ENCODE results near the gene WFDC5.

WFDC5 gene

GRCh38 chr20:45115829-45116228 lies 855 bp upstream of the WFDC5 start:
- Histone ChIP-seq H3K4me3 (ENCODE audit: insufficient read depth in 1 of 2, low read depth in 1 of 2, low read length in 2 of 2) (no peak overlapping the region), H3K36me3 (ENCODE audit: control insufficient read depth in 1 of 2, insufficient read depth in 2 of 2, low read depth in 1 of 2, low read length in 2 of 2) (no peaks in the 10 kb centered on the region), H3K23ac (ENCODE audit: low read length in 2 of 2) (no peak overlapping the region), H3K14ac (ENCODE audit: low read length in 2 of 2) (no peak overlapping the region), H3K79me1 (replicated peaks; ENCODE audit: low read length, poor library complexity, severe bottlenecking) (no peaks in the 10 kb centered on the region), H2BK15ac (ENCODE audit: low read depth, poor library complexity, severe bottlenecking) (no peak overlapping the region), H2AK5ac (ENCODE audit: low read length, severe bottlenecking) (no peak overlapping the region), H2BK5ac (ENCODE audit: low read depth, low read length, poor library complexity, severe bottlenecking) (no peak overlapping the region), H3K27ac (ENCODE audit: low read length, poor library complexity, severe bottlenecking) (no peak overlapping the region), H4K8ac (ENCODE audit: low read length) (no peak overlapping the region), H3K9me3 (ENCODE audit: control insufficient read depth, low read length) (no peaks in the 10 kb centered on the region), H4K91ac (ENCODE audit: low read length) (no peak overlapping the region), H2BK12ac (ENCODE audit: low read length in 2 of 2) (no peak overlapping the region), H3K18ac (ENCODE audit: low read depth in 1 of 2, low read length in 2 of 2) (no peak overlapping the region), H3K27me3 (ENCODE audit: control insufficient read depth in 1 of 2, insufficient read depth in 1 of 2, low read length in 2 of 2) (peaks cover 32 to 63% of the 10 kb centered on the region in 2 experiments), H2AFZ (ENCODE audit: low read depth, low read length) (no peak overlapping the region), H3K4ac (ENCODE audit: low read depth in 1 of 2, low read length in 2 of 2) (no peak overlapping the region), H3K9ac (ENCODE audit: low read length) (no peak overlapping the region), H3K4me2 (ENCODE audit: low read length, poor library complexity, severe bottlenecking) (no peak overlapping the region), H2BK120ac (ENCODE audit: low read depth, low read length) (no peak overlapping the region), H3K4me1 (ENCODE audit: control insufficient read depth, insufficient read depth, low read depth, low read length) (peaks cover 2% of the 10 kb centered on the region)
- WGBS = no CpG with 5 or more reads among the region's 4 CpGs
- no peak for DNase-seq

GRCh38 chr20:45115386-45115774 lies 406 bp upstream of the WFDC5 start:
- H3K14ac ChIP-seq (ENCODE audit: low read length in 2 of 2) = no peak overlapping the region
- WGBS = 73% methylated on average over 3 of the region's 3 CpGs
- no peak for DNase-seq
- H3K4ac ChIP-seq (ENCODE audit: low read depth in 1 of 2, low read length in 2 of 2) = no peak overlapping the region
- no peak overlapping the region for H2BK12ac ChIP-seq (ENCODE audit: low read length in 2 of 2)
- no peak overlapping the region for H4K91ac ChIP-seq (ENCODE audit: low read length)
- H2AFZ ChIP-seq (ENCODE audit: low read depth, low read length) = no peak overlapping the region
- H3K9ac ChIP-seq (ENCODE audit: low read length) = no peak overlapping the region
- H3K36me3 ChIP-seq (ENCODE audit: control insufficient read depth in 1 of 2, insufficient read depth in 2 of 2, low read depth in 1 of 2, low read length in 2 of 2) = no peaks in the 10 kb centered on the region
- H3K4me3 ChIP-seq (ENCODE audit: insufficient read depth in 1 of 2, low read depth in 1 of 2, low read length in 2 of 2) = no peak overlapping the region
- no peaks in the 10 kb centered on the region for H3K79me1 ChIP-seq (replicated peaks; ENCODE audit: low read length, poor library complexity, severe bottlenecking)
- peaks cover 3% of the 10 kb centered on the region for H3K4me1 ChIP-seq (ENCODE audit: control insufficient read depth, insufficient read depth, low read depth, low read length)
- peaks cover 32 to 68% of the 10 kb centered on the region in 2 experiments for H3K27me3 ChIP-seq (ENCODE audit: control insufficient read depth in 1 of 2, insufficient read depth in 1 of 2, low read length in 2 of 2)
- no peak overlapping the region for H3K4me2 ChIP-seq (ENCODE audit: low read length, poor library complexity, severe bottlenecking)
- H2BK5ac ChIP-seq (ENCODE audit: low read depth, low read length, poor library complexity, severe bottlenecking) = no peak overlapping the region
- no peak overlapping the region for H2BK120ac ChIP-seq (ENCODE audit: low read depth, low read length)
- no peak overlapping the region for H3K18ac ChIP-seq (ENCODE audit: low read depth in 1 of 2, low read length in 2 of 2)
- no peak overlapping the region for H2AK5ac ChIP-seq (ENCODE audit: low read length, severe bottlenecking)
- H3K9me3 ChIP-seq (ENCODE audit: control insufficient read depth, low read length) = no peaks in the 10 kb centered on the region
- H3K23ac ChIP-seq (ENCODE audit: low read length in 2 of 2) = no peak overlapping the region
- H4K8ac ChIP-seq (ENCODE audit: low read length) = no peak overlapping the region
- H3K27ac ChIP-seq (ENCODE audit: low read length, poor library complexity, severe bottlenecking) = no peak overlapping the region
- no peak overlapping the region for H2BK15ac ChIP-seq (ENCODE audit: low read depth, poor library complexity, severe bottlenecking)

GRCh38 chr20:45113865-45114264 lies 1.1 kb downstream of the WFDC5 start:
- H3K27ac ChIP-seq (ENCODE audit: low read length, poor library complexity, severe bottlenecking) = no peak overlapping the region
- no peak overlapping the region for H3K9ac ChIP-seq (ENCODE audit: low read length)
- no peaks in the 10 kb centered on the region for H3K36me3 ChIP-seq (ENCODE audit: control insufficient read depth in 1 of 2, insufficient read depth in 2 of 2, low read depth in 1 of 2, low read length in 2 of 2)
- H3K18ac ChIP-seq (ENCODE audit: low read depth in 1 of 2, low read length in 2 of 2) = no peak overlapping the region
- H3K4me1 ChIP-seq (ENCODE audit: control insufficient read depth, insufficient read depth, low read depth, low read length) = peaks cover 3% of the 10 kb centered on the region
- H3K23ac ChIP-seq (ENCODE audit: low read length in 2 of 2) = no peak overlapping the region
- no peaks in the 10 kb centered on the region for H3K79me1 ChIP-seq (replicated peaks; ENCODE audit: low read length, poor library complexity, severe bottlenecking)
- H2AK5ac ChIP-seq (ENCODE audit: low read length, severe bottlenecking) = no peak overlapping the region
- peaks cover 28 to 73% of the 10 kb centered on the region in 2 experiments for H3K27me3 ChIP-seq (ENCODE audit: control insufficient read depth in 1 of 2, insufficient read depth in 1 of 2, low read length in 2 of 2)
- H2BK15ac ChIP-seq (ENCODE audit: low read depth, poor library complexity, severe bottlenecking) = no peak overlapping the region
- no peak overlapping the region for H3K4me3 ChIP-seq (ENCODE audit: insufficient read depth in 1 of 2, low read depth in 1 of 2, low read length in 2 of 2)
- no peak overlapping the region for H2BK120ac ChIP-seq (ENCODE audit: low read depth, low read length)
- H2BK5ac ChIP-seq (ENCODE audit: low read depth, low read length, poor library complexity, severe bottlenecking) = no peak overlapping the region
- H3K4me2 ChIP-seq (ENCODE audit: low read length, poor library complexity, severe bottlenecking) = no peak overlapping the region
- H3K4ac ChIP-seq (ENCODE audit: low read depth in 1 of 2, low read length in 2 of 2) = no peak overlapping the region
- WGBS = 74% methylated on average over 3 of the region's 3 CpGs
- DNase-seq = no peak
- H4K91ac ChIP-seq (ENCODE audit: low read length) = no peak overlapping the region
- no peak overlapping the region for H2AFZ ChIP-seq (ENCODE audit: low read depth, low read length)
- H4K8ac ChIP-seq (ENCODE audit: low read length) = no peak overlapping the region
- H2BK12ac ChIP-seq (ENCODE audit: low read length in 2 of 2) = no peak overlapping the region
- H3K9me3 ChIP-seq (ENCODE audit: control insufficient read depth, low read length) = no peaks in the 10 kb centered on the region
- no peak overlapping the region for H3K14ac ChIP-seq (ENCODE audit: low read length in 2 of 2)

- Histone ChIP-seq H2BK120ac (ENCODE audit: low read depth, low read length) (no peak overlapping the region), H2BK15ac (ENCODE audit: low read depth, poor library complexity, severe bottlenecking) (no peak overlapping the region), H3K14ac (ENCODE audit: low read length in 2 of 2) (no peak overlapping the region), H3K18ac (ENCODE audit: low read depth in 1 of 2, low read length in 2 of 2) (no peak overlapping the region), H3K36me3 (ENCODE audit: control insufficient read depth in 1 of 2, insufficient read depth in 2 of 2, low read depth in 1 of 2, low read length in 2 of 2) (no peaks in the 10 kb centered on the region), H3K27me3 (ENCODE audit: control insufficient read depth in 1 of 2, insufficient read depth in 1 of 2, low read length in 2 of 2) (peaks cover 28 to 78% of the 10 kb centered on the region in 2 experiments), H2AFZ (ENCODE audit: low read depth, low read length) (no peak overlapping the region), H3K79me1 (replicated peaks; ENCODE audit: low read length, poor library complexity, severe bottlenecking) (no peaks in the 10 kb centered on the region), H3K27ac (ENCODE audit: low read length, poor library complexity, severe bottlenecking) (no peak overlapping the region), H4K91ac (ENCODE audit: low read length) (no peak overlapping the region), H3K23ac (ENCODE audit: low read length in 2 of 2) (no peak overlapping the region), H4K8ac (ENCODE audit: low read length) (no peak overlapping the region), H2AK5ac (ENCODE audit: low read length, severe bottlenecking) (no peak overlapping the region), H2BK5ac (ENCODE audit: low read depth, low read length, poor library complexity, severe bottlenecking) (no peak overlapping the region), H3K4me1 (ENCODE audit: control insufficient read depth, insufficient read depth, low read depth, low read length) (peaks cover 3% of the 10 kb centered on the region), H2BK12ac (ENCODE audit: low read length in 2 of 2) (no peak overlapping the region), H3K4me3 (ENCODE audit: insufficient read depth in 1 of 2, low read depth in 1 of 2, low read length in 2 of 2) (no peak overlapping the region), H3K4me2 (ENCODE audit: low read length, poor library complexity, severe bottlenecking) (no peak overlapping the region), H3K4ac (ENCODE audit: low read depth in 1 of 2, low read length in 2 of 2) (no peak overlapping the region), H3K9ac (ENCODE audit: low read length) (no peak overlapping the region), H3K9me3 (ENCODE audit: control insufficient read depth, low read length) (no peaks in the 10 kb centered on the region)
- no peak for DNase-seq
Measured at GRCh38 chr20:45112754-45113153, 2.2 kb downstream of the WFDC5 start.

All from mesenchymal stem cell (in vitro differentiated cells and primary cell).